K562 (cell line): Measurements from ENCODE around the gene C4orf50. TPM values are rescaled to one million over a fixed set of nuclear protein-coding genes. Genes with fewer than 3 reads are reported as not detected.

Experiments
- ATAC-seq: fragments of 200-7000 bp; cut with Tn5 transposase; 3 replicates; pipeline ENCODE4 v1.9.1; 2020; ENCODE audit warnings: moderate library complexity
- BruUV-seq: library from RNA; stranded (reverse); fragments of 400-500 nt; replicated peaks from 2 replicates; lab custom pipeline; 2021; lab: Mats Ljungman, UMichigan
- CTCF ChIA-PET: fragments of 300-600 bp; formaldehyde crosslinking; extraction: SDS; loops from one replicate; lab custom pipeline; 2021; ENCODE audit warnings: low intra/inter-chr PET ratio; lab: Yijun Ruan, JAX
- POLR2A ChIA-PET: fragments of 300-600, 350-650 bp; sonication (Branson Sonifier 250); formaldehyde crosslinking; extraction: SDS; loops from one replicate; lab custom pipeline; 2021; ENCODE audit warnings: antibody characterized with exemption, inconsistent platforms; lab: Yijun Ruan, JAX
- DNase-seq, 4 experiments: peaks; one replicate each; pipeline versions ENCODE4 v3.0.0 to v3.0.0-alpha.2; 2011 to 2018; ENCODE audit warnings: low spot score in 3 of 4, mixed read lengths in 3 of 4; ENCODE audit errors: extremely low read depth in 1 of 4
- FAIRE-seq: peaks from 2 replicates; lab custom pipeline; 2011; peaks lifted over from hg19 to GRCh38; lab: Jason Lieb, UNC
- H2AFZ ChIP-seq: 2 replicates; pipeline ENCODE4 v1.6.0; 2011; ENCODE audit warnings: low read depth, low read length, control low read depth, inconsistent platforms
- H3K27ac ChIP-seq: fragments of 200-600 bp; 3 replicates; pipeline ENCODE4 v1.8.0; 2011; ENCODE audit warnings: low read depth, mild to moderate bottlenecking, control low read depth, inconsistent platforms, low read length, moderate library complexity, mixed read lengths; ENCODE audit errors: extremely low read depth
- H3K27me3 ChIP-seq, 2 experiments: fragments of 300-600 bp in 1 of 2; 2 replicates in 1 of 2; 3 replicates in 1 of 2; pipeline versions ENCODE4 v1.6.0 to v1.8.0; 2011; ENCODE audit warnings: inconsistent platforms in 2 of 2, low read length in 2 of 2, mild to moderate bottlenecking in 1 of 2, mixed read lengths in 1 of 2, moderate library complexity in 1 of 2; ENCODE audit not compliant: control insufficient read depth in 2 of 2, insufficient read depth in 2 of 2
- H3K36me3 ChIP-seq: fragments of 300-600 bp; 3 replicates; pipeline ENCODE4 v1.8.0; 2011; ENCODE audit warnings: mild to moderate bottlenecking, low read length, inconsistent platforms; ENCODE audit not compliant: control insufficient read depth, insufficient read depth
- H3K4me1 ChIP-seq, 2 experiments: fragments of 200-600 bp in 1 of 2; replicated peaks in 1 of 2; 2 replicates in 1 of 2; 3 replicates in 1 of 2; pipeline versions ENCODE4 v1.5.1 to v1.8.0; 2011; ENCODE audit warnings: inconsistent platforms in 2 of 2, low read length in 2 of 2, mild to moderate bottlenecking in 1 of 2, mixed read lengths in 1 of 2, moderate library complexity in 1 of 2; ENCODE audit not compliant: control insufficient read depth in 2 of 2, insufficient read depth in 2 of 2
- H3K4me2 ChIP-seq: 2 replicates; pipeline ENCODE4 v1.6.1; 2011; ENCODE audit warnings: low read length, control low read depth, inconsistent platforms, mixed read lengths; ENCODE audit not compliant: insufficient read depth
- H3K4me3 ChIP-seq: fragments of 200-600 bp; sonication (generic), shearing (Covaris generic); 2 replicates; pipeline ENCODE4 v1.5.1; 2016; ENCODE audit warnings: control low read depth, inconsistent platforms
- H3K79me2 ChIP-seq: fragments of 200-600 bp; 3 replicates; pipeline ENCODE4 v1.8.0; 2011; ENCODE audit warnings: low read length, inconsistent platforms; ENCODE audit not compliant: control insufficient read depth, insufficient read depth
- H3K9ac ChIP-seq, 2 experiments: 2 replicates each; pipeline versions ENCODE4 v1.6.0 to v1.6.1; 2011; ENCODE audit warnings: low read depth in 2 of 2, low read length in 2 of 2, control low read depth in 1 of 2, inconsistent platforms in 1 of 2, mild to moderate bottlenecking in 1 of 2, mixed read lengths in 1 of 2; ENCODE audit not compliant: insufficient read depth in 1 of 2
- H3K9me1 ChIP-seq: one replicate; pipeline ENCODE4 v1.6.0; 2011; ENCODE audit warnings: inconsistent platforms, mild to moderate bottlenecking, low read length, moderate library complexity; ENCODE audit not compliant: control insufficient read depth, insufficient read depth
- H3K9me3 ChIP-seq: replicated peaks from 2 replicates; pipeline ENCODE4 v1.5.1; 2011; ENCODE audit warnings: low read depth, low read length, inconsistent platforms; ENCODE audit not compliant: control insufficient read depth, insufficient read depth
- H4K20me1 ChIP-seq: replicated peaks from 2 replicates; pipeline ENCODE4 v1.6.1; 2011; ENCODE audit warnings: low read length, inconsistent platforms, mixed read lengths; ENCODE audit not compliant: control insufficient read depth, insufficient read depth
- ARNT ChIP-seq, 2 experiments: fragments of 450-650 bp; IDR thresholded peaks; 2 replicates each; pipeline ENCODE4 v1.6.1; 2016; ENCODE audit warnings: mild to moderate bottlenecking in 1 of 2
- GMEB1 ChIP-seq: fragments of 250-450 bp; sonication (Bioruptor Pico); IDR thresholded peaks from 2 replicates; pipeline ENCODE4 v1.4.0; 2020; ENCODE audit warnings: mild to moderate bottlenecking
- KDM5B ChIP-seq: fragments of 200-600 bp; sonication (generic); IDR thresholded peaks from 2 replicates; pipeline ENCODE4 v1.6.1; 2012; ENCODE audit warnings: low read depth, mild to moderate bottlenecking, moderate library complexity, low read length, control low read depth, inconsistent platforms; ENCODE audit not compliant: insufficient replicate concordance
- MEIS2 ChIP-seq: fragments of 450-650 bp; IDR thresholded peaks from 2 replicates; pipeline ENCODE4 v1.6.1; 2014; ENCODE audit warnings: mild to moderate bottlenecking; ENCODE audit not compliant: partially characterized antibody
- SMARCA4 ChIP-seq: fragments of 450-650 bp; IDR thresholded peaks from 2 replicates; pipeline ENCODE4 v1.6.1; 2016
- SNRNP70 ChIP-seq: fragments of 200-400 bp; formaldehyde crosslinking; optimal IDR thresholded peaks from 2 replicates; pipeline ENCODE3; 2017; ENCODE audit warnings: low read depth, low read length
- SRSF1 ChIP-seq: fragments of 200-400 bp; formaldehyde crosslinking; IDR thresholded peaks from 2 replicates; pipeline ENCODE4 v1.6.1; 2017; ENCODE audit warnings: mild to moderate bottlenecking, low read depth, low read length, moderate library complexity
- SRSF7 ChIP-seq: fragments of 200-400 bp; formaldehyde crosslinking; optimal IDR thresholded peaks from 2 replicates; pipeline ENCODE3; 2017; ENCODE audit warnings: mild to moderate bottlenecking, low read depth, low read length
- ZNF584 ChIP-seq: fragments of 200-800 bp; sonication (Bioruptor generic); IDR thresholded peaks from 2 replicates; pipeline ENCODE4 v1.6.1; 2016; ENCODE audit warnings: low read depth, mild to moderate bottlenecking, missing genetic modification characterization, missing compliant biosample characterization
- ZNF76 ChIP-seq: fragments of 250-450 bp; sonication (Bioruptor Pico); IDR thresholded peaks from 2 replicates; pipeline ENCODE4 v1.4.0; 2020; ENCODE audit warnings: mild to moderate bottlenecking, moderate library complexity, borderline replicate concordance
- WGBS: fragments of 100-300 bp; shearing (Covaris generic); methylation state at CpG from one replicate; pipeline ENCODE4 v1.1.6; 2016; ENCODE audit warnings: low coverage, mixed read lengths; ENCODE audit not compliant: insufficient coverage; ENCODE audit errors: missing lambda C conversion rate; 5-methylcytosine and 5-hydroxymethylcytosine counted together
- in situ Hi-C: fragments of 300-500 bp; cut with MboI; formaldehyde crosslinking; loops from 4 replicates; pipeline ENCODE4 v1.15.0; 2018; ENCODE audit warnings: inconsistent platforms, mixed read lengths
- intact Hi-C: fragments of 100-400 bp; cut with micrococcal nuclease; formaldehyde crosslinking; loops from 2 replicates; pipeline ENCODE4 v1.14.2; 2022
- polyA plus RNA-seq, 8 experiments: library from polyadenylated mRNA; depleted of rRNA in 4 of 8; stranded (reverse) in 5 of 8; unstranded in 3 of 8; fragments of >200 nt; fragmentation: Nextera tagmentation in 2 of 8; fragmentation: Illumina TruSeq in 1 of 8; extraction: Ambion mirVana in 2 of 8; extraction: Trizol in 1 of 8; gene quantifications; 2 replicates each; pipeline versions ENCODE4 v1.2.1 to v1.2.3, GENCODE V29; 2011 to 2014; ENCODE audit warnings: inconsistent platforms in 1 of 8, missing spikeins in 1 of 8
- total RNA-seq, 7 experiments: library from RNA; depleted of rRNA in 6 of 7; stranded (reverse); fragments of >200 nt in 6 of 7; fragmentation: Illumina TruSeq in 2 of 7; extraction: Trizol in 2 of 7; gene quantifications; 2 replicates each; pipeline versions ENCODE4 v1.2.1 to v1.2.3, GENCODE V29; 2011 to 2021; ENCODE audit warnings: low replicate concordance in 1 of 7
- TF ChIP-seq, protein P1 (sequence below): fragments of 450-650 bp; IDR thresholded peaks from 2 replicates; pipeline ENCODE4 v1.6.1; 2016; ENCODE audit warnings: mild to moderate bottlenecking, moderate library complexity

The C4orf50 gene
- total and polyA plus RNA-seq, 9 of the 15 experiments (the other 6 are each of a cell fraction or from before 2014, with no cell fraction given), result not detected

DNA sequence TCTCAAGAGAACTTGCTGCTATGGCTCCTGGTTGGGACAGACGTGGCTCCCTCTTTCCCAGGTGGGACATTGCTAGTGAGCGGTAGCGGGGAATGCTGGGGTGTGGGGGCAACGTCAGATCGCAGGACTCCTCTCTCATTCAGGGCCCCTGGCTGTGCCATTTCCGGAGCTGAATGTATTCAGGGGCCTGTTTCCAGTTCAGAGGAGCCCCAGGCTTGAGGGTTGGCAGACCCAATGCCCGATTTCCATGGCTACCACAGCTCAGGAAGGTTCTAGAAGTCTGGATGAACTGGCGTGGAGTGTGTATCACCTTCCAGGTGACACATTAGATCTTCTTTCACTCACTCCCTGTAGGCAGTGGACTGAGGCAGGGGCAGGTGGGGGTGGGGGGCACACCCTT is 99.2 kb downstream of the C4orf50 start:
- Histone ChIP-seq H3K79me2 (no peaks in the 10 kb centered on the region), H3K9ac (no peak overlapping the region), H4K20me1 (no peaks in the 10 kb centered on the region), H3K27ac (no peak overlapping the region), H3K27me3 (peaks cover 0 to 7% of the 10 kb centered on the region in 2 experiments; a peak in 1 of 5 replicates), H3K4me3 (no peak overlapping the region), H3K36me3 (no peaks in the 10 kb centered on the region), H3K4me1 (no peaks in the 10 kb centered on the region), H3K4me2 (no peak overlapping the region), H2AFZ (no peak overlapping the region), H3K9me3 (no peaks in the 10 kb centered on the region), H3K9me1 (no peaks in the 10 kb centered on the region)
- 2% methylated on average over 8 of the region's 8 CpGs for WGBS
- FAIRE-seq (no peak), ATAC-seq (no peak), DNase-seq (no peak)
- CTCF ChIA-PET, result no interaction called here
- in situ Hi-C loops (no loop called here), intact Hi-C loops (no loop called here)
- POLR2A ChIA-PET, result no interaction called here
- BruUV-seq, result no TSS peak
- TF ChIP-seq, protein P1, sequence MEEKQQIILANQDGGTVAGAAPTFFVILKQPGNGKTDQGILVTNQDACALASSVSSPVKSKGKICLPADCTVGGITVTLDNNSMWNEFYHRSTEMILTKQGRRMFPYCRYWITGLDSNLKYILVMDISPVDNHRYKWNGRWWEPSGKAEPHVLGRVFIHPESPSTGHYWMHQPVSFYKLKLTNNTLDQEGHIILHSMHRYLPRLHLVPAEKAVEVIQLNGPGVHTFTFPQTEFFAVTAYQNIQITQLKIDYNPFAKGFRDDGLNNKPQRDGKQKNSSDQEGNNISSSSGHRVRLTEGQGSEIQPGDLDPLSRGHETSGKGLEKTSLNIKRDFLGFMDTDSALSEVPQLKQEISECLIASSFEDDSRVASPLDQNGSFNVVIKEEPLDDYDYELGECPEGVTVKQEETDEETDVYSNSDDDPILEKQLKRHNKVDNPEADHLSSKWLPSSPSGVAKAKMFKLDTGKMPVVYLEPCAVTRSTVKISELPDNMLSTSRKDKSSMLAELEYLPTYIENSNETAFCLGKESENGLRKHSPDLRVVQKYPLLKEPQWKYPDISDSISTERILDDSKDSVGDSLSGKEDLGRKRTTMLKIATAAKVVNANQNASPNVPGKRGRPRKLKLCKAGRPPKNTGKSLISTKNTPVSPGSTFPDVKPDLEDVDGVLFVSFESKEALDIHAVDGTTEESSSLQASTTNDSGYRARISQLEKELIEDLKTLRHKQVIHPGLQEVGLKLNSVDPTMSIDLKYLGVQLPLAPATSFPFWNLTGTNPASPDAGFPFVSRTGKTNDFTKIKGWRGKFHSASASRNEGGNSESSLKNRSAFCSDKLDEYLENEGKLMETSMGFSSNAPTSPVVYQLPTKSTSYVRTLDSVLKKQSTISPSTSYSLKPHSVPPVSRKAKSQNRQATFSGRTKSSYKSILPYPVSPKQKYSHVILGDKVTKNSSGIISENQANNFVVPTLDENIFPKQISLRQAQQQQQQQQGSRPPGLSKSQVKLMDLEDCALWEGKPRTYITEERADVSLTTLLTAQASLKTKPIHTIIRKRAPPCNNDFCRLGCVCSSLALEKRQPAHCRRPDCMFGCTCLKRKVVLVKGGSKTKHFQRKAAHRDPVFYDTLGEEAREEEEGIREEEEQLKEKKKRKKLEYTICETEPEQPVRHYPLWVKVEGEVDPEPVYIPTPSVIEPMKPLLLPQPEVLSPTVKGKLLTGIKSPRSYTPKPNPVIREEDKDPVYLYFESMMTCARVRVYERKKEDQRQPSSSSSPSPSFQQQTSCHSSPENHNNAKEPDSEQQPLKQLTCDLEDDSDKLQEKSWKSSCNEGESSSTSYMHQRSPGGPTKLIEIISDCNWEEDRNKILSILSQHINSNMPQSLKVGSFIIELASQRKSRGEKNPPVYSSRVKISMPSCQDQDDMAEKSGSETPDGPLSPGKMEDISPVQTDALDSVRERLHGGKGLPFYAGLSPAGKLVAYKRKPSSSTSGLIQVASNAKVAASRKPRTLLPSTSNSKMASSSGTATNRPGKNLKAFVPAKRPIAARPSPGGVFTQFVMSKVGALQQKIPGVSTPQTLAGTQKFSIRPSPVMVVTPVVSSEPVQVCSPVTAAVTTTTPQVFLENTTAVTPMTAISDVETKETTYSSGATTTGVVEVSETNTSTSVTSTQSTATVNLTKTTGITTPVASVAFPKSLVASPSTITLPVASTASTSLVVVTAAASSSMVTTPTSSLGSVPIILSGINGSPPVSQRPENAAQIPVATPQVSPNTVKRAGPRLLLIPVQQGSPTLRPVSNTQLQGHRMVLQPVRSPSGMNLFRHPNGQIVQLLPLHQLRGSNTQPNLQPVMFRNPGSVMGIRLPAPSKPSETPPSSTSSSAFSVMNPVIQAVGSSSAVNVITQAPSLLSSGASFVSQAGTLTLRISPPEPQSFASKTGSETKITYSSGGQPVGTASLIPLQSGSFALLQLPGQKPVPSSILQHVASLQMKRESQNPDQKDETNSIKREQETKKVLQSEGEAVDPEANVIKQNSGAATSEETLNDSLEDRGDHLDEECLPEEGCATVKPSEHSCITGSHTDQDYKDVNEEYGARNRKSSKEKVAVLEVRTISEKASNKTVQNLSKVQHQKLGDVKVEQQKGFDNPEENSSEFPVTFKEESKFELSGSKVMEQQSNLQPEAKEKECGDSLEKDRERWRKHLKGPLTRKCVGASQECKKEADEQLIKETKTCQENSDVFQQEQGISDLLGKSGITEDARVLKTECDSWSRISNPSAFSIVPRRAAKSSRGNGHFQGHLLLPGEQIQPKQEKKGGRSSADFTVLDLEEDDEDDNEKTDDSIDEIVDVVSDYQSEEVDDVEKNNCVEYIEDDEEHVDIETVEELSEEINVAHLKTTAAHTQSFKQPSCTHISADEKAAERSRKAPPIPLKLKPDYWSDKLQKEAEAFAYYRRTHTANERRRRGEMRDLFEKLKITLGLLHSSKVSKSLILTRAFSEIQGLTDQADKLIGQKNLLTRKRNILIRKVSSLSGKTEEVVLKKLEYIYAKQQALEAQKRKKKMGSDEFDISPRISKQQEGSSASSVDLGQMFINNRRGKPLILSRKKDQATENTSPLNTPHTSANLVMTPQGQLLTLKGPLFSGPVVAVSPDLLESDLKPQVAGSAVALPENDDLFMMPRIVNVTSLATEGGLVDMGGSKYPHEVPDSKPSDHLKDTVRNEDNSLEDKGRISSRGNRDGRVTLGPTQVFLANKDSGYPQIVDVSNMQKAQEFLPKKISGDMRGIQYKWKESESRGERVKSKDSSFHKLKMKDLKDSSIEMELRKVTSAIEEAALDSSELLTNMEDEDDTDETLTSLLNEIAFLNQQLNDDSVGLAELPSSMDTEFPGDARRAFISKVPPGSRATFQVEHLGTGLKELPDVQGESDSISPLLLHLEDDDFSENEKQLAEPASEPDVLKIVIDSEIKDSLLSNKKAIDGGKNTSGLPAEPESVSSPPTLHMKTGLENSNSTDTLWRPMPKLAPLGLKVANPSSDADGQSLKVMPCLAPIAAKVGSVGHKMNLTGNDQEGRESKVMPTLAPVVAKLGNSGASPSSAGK, result no peak
- TF ChIP-seq ZNF76, result no peak
- TF ChIP-seq SRSF1, result no peak
- TF ChIP-seq SNRNP70, result no peak
- TF ChIP-seq GMEB1, result no peak
- TF ChIP-seq MEIS2, result no peak
- TF ChIP-seq SMARCA4, result no peak
- TF ChIP-seq ARNT (IDR thresholded peaks at IDR 0.05), result no peak
- no peak for TF ChIP-seq ZNF584
- no peak for TF ChIP-seq SRSF7
- TF ChIP-seq KDM5B, result no peak
